ENCODE data around the gene ERICH6B. TPM values are rescaled to one million over a fixed set of nuclear protein-coding genes. Genes with fewer than 3 reads are reported as not detected.

The ERICH6B gene
- total and polyA plus RNA-seq, 2 of the 8 experiments (the other 6 are each of a cell fraction or from before 2014, with no cell fraction given), result not detected

- Histone ChIP-seq H3K9ac (replicated peaks in 1 of 4; ENCODE audit: extremely low read depth in 1 of 4, low read depth in 3 of 4, low read length in 3 of 4) (no peak overlapping the region), H4K8ac (ENCODE audit: extremely low read depth, insufficient read depth, low read length) (no peak overlapping the region), H2BK5ac (ENCODE audit: low read depth, low read length) (no peak overlapping the region), H4K5ac (ENCODE audit: insufficient read length, low read depth, low read length) (no peak overlapping the region), H3K36me3 (ENCODE audit: control insufficient read depth in 2 of 4, insufficient read depth in 4 of 4, low read length in 3 of 4) (no peaks in the 10 kb centered on the region), H2BK120ac (replicated peaks; ENCODE audit: low read depth, low read length) (no peak overlapping the region), H4K20me1 (replicated peaks in 1 of 2; ENCODE audit: control insufficient read depth in 1 of 2, insufficient read depth in 2 of 2, low read length in 2 of 2) (no peaks in the 10 kb centered on the region), H3K27me3 (replicated peaks in 1 of 4; ENCODE audit: control insufficient read depth in 3 of 4, extremely low read depth in 1 of 4, insufficient read depth in 3 of 4, low read length in 3 of 4) (no peaks in the 10 kb centered on the region), H3K4me2 (ENCODE audit: insufficient read depth in 1 of 2, low read depth in 2 of 2, low read length in 2 of 2) (no peak overlapping the region), H3K56ac (replicated peaks; ENCODE audit: insufficient read length, low read depth, low read length) (no peak overlapping the region), H3K4ac (replicated peaks; ENCODE audit: insufficient read length, low read depth, low read length) (no peak overlapping the region), H2BK15ac (ENCODE audit: low read length) (no peak overlapping the region), H3K23me2 (ENCODE audit: low read depth, low read length) (no peaks in the 10 kb centered on the region), H3K79me2 (ENCODE audit: control insufficient read depth in 1 of 2, insufficient read depth in 2 of 2, low read length in 2 of 2) (no peaks in the 10 kb centered on the region), H2AFZ (ENCODE audit: low read length) (no peak overlapping the region), H3K79me1 (ENCODE audit: low read depth, low read length) (no peaks in the 10 kb centered on the region), H3K18ac (ENCODE audit: extremely low read depth, low read length) (no peak overlapping the region), H3K4me3 (ENCODE audit: extremely low read depth in 1 of 4, insufficient read depth in 2 of 4, low read depth in 3 of 4, low read length in 4 of 4) (no peak overlapping the region), H3K9me3 (ENCODE audit: insufficient read depth in 2 of 2, low read depth in 1 of 2, low read length in 1 of 2) (no peaks in the 10 kb centered on the region), H3K14ac (ENCODE audit: insufficient read length) (no peak overlapping the region), H3K27ac (ENCODE audit: low read depth, low read length) (no peak overlapping the region), H2BK12ac (ENCODE audit: low read depth, low read length) (no peak overlapping the region), H3K4me1 (replicated peaks in 1 of 4; ENCODE audit: control insufficient read depth in 3 of 4, insufficient read depth in 4 of 4, low read length in 3 of 4) (no peaks in the 10 kb centered on the region), H3K23ac (ENCODE audit: insufficient read length) (no peak overlapping the region), H4K91ac (replicated peaks; ENCODE audit: insufficient read length, low read length) (no peak overlapping the region), H2AK5ac (ENCODE audit: low read depth, low read length) (no peak overlapping the region), H2BK20ac (ENCODE audit: low read length) (no peak overlapping the region)
- TF ChIP-seq CBX8 (IDR thresholded peaks at IDR 0.05; ENCODE audit: borderline replicate concordance, low read depth, low read length) (no peak), RAD21 (IDR thresholded peaks at IDR 0.05 in 1 of 2, conservative IDR thresholded peaks at IDR 0.05 in 1 of 2; ENCODE audit: low read depth in 2 of 2, low read length in 2 of 2) (no peak), CREB1 (IDR thresholded peaks at IDR 0.05) (no peak), KDM5A (IDR thresholded peaks at IDR 0.05; ENCODE audit: low read length) (no peak)
- DNase-seq (ENCODE audit: low read depth in 1 of 2, low spot score in 2 of 2) (no peak), FAIRE-seq (no peak)
- POLR2A ChIA-PET (ENCODE audit: partially characterized antibody), result no interaction called here
- CTCF ChIA-PET (ENCODE audit: partially characterized antibody), result no interaction called here
- WGBS, 2 experiments (ENCODE audit: extremely low coverage in 1 of 2, insufficient coverage in 1 of 2, insufficient read length in 1 of 2, insufficient replicate concordance in 2 of 2, low coverage in 1 of 2, low lambda C conversion rate in 2 of 2, missing lambda C conversion rate in 1 of 2), result 77% methylated on average over 1 of the region's 1 CpG; no CpG with 5 or more reads in 1 of the 2 experiments
Observed at GRCh38 chr13:45587897-45588296, 27.6 kb downstream of the ERICH6B start.
